IPS DF 6.9 (cell line): ENCODE results near the gene CERT1.

Experiments
- DNase-seq: peaks from one replicate; pipeline ENCODE4 v3.0.0-alpha.2; 2013; ENCODE audit warnings: low read depth, low spot score
- H3K27ac ChIP-seq: one replicate; pipeline ENCODE4 v1.5.1; 2013; ENCODE audit warnings: low read length, control low read depth
- H3K27me3 ChIP-seq: 2 replicates; pipeline ENCODE4 v1.6.1; 2013; ENCODE audit warnings: mild to moderate bottlenecking, low read length; ENCODE audit not compliant: control insufficient read depth, insufficient read depth
- H3K36me3 ChIP-seq: 2 replicates; pipeline ENCODE4 v1.6.1; 2013; ENCODE audit warnings: low read length; ENCODE audit not compliant: control insufficient read depth, insufficient read depth
- H3K4me1 ChIP-seq: 2 replicates; pipeline ENCODE4 v1.6.1; 2013; ENCODE audit warnings: low read length; ENCODE audit not compliant: control insufficient read depth, insufficient read depth
- H3K4me3 ChIP-seq: 2 replicates; pipeline ENCODE4 v1.5.1; 2013; ENCODE audit warnings: mild to moderate bottlenecking, low read length
- H3K9me3 ChIP-seq: 2 replicates; pipeline ENCODE4 v1.6.1; 2013; ENCODE audit warnings: low read length, inconsistent platforms; ENCODE audit not compliant: control insufficient read depth, insufficient read depth
- WGBS: extraction: QIAGEN DNeasy Blood & Tissue Kit; methylation state at CpG from one replicate; pipeline ENCODE4 v1.1.7; 2013; ENCODE audit warnings: mixed read lengths, missing lambda C conversion rate; ENCODE audit not compliant: insufficient read length, insufficient coverage; 5-methylcytosine and 5-hydroxymethylcytosine counted together

The CERT1 gene

GRCh38 chr5:75524071-75524470 is 12.6 kb upstream of the CERT1 start:
- H3K36me3 ChIP-seq = no peaks in the 10 kb centered on the region
- DNase-seq = no peak
- H3K4me1 ChIP-seq = no peaks in the 10 kb centered on the region
- no peaks in the 10 kb centered on the region for H3K27me3 ChIP-seq
- no peak overlapping the region for H3K4me3 ChIP-seq
- WGBS = no CpG with 5 or more reads among the region's 3 CpGs
- no peak overlapping the region for H3K27ac ChIP-seq
- H3K9me3 ChIP-seq = no peaks in the 10 kb centered on the region; the same call in 1 of the 2 replicates

- no peak overlapping the region for H3K27ac ChIP-seq
- WGBS = no CpG with 5 or more reads among the region's 1 CpG
- no peaks in the 10 kb centered on the region for H3K36me3 ChIP-seq
- H3K4me3 ChIP-seq = no peak overlapping the region
- no peaks in the 10 kb centered on the region for H3K4me1 ChIP-seq
- H3K27me3 ChIP-seq = no peaks in the 10 kb centered on the region
- H3K9me3 ChIP-seq = no peaks in the 10 kb centered on the region; the same call in 1 of the 2 replicates
- no peak for DNase-seq
These were observed 11.8 kb upstream of the CERT1 start for GRCh38 chr5:75523275-75523674.

- H3K4me1 ChIP-seq = no peaks in the 10 kb centered on the region
- whole genome bisulfite sequencing = no CpG with 5 or more reads among the region's 1 CpG
- H3K9me3 ChIP-seq = no peaks in the 10 kb centered on the region; the same call in 1 of the 2 replicates
- no peaks in the 10 kb centered on the region for H3K36me3 ChIP-seq
- H3K4me3 ChIP-seq = no peak overlapping the region
- no peak for DNase-seq
- no peaks in the 10 kb centered on the region for H3K27me3 ChIP-seq
- H3K27ac ChIP-seq = no peak overlapping the region
These were observed 11.1 kb upstream of the CERT1 start for GRCh38 chr5:75522542-75522941.

GRCh38 chr5:75522025-75522424 is 10.6 kb upstream of the CERT1 start:
- Histone ChIP-seq H3K4me1 (no peaks in the 10 kb centered on the region), H3K27me3 (no peaks in the 10 kb centered on the region), H3K9me3 (no peaks in the 10 kb centered on the region; the same call in 1 of the 2 replicates), H3K27ac (no peak overlapping the region), H3K36me3 (no peaks in the 10 kb centered on the region), H3K4me3 (no peak overlapping the region)
- no peak for DNase-seq

GRCh38 chr5:75521195-75521594 is 9.8 kb upstream of the CERT1 start:
- DNase-seq = no peak
- Histone ChIP-seq H3K36me3 (no peaks in the 10 kb centered on the region), H3K27me3 (no peaks in the 10 kb centered on the region), H3K27ac (no peak overlapping the region), H3K4me1 (no peaks in the 10 kb centered on the region), H3K9me3 (no peaks in the 10 kb centered on the region; the same call in 1 of the 2 replicates), H3K4me3 (no peak overlapping the region)
- no CpG with 5 or more reads among the region's 2 CpGs for WGBS

GRCh38 chr5:75519761-75520160 is 8.3 kb upstream of the CERT1 start:
- Histone ChIP-seq H3K27ac (no peak overlapping the region), H3K27me3 (no peaks in the 10 kb centered on the region), H3K4me3 (no peak overlapping the region), H3K36me3 (no peaks in the 10 kb centered on the region), H3K4me1 (no peaks in the 10 kb centered on the region), H3K9me3 (no peaks in the 10 kb centered on the region; the same call in 1 of the 2 replicates)
- DNase-seq = no peak
- no CpG with 5 or more reads among the region's 1 CpG for WGBS

GRCh38 chr5:75514323-75514722 is 2.9 kb upstream of the CERT1 start:
- Histone ChIP-seq H3K9me3 (no peaks in the 10 kb centered on the region), H3K36me3 (no peaks in the 10 kb centered on the region), H3K27ac (no peak overlapping the region), H3K27me3 (no peaks in the 10 kb centered on the region), H3K4me3 (no peak overlapping the region), H3K4me1 (no peaks in the 10 kb centered on the region)
- WGBS = no CpG with 5 or more reads among the region's 3 CpGs
- DNase-seq = no peak

GRCh38 chr5:75513841-75514240 is 2.4 kb upstream of the CERT1 start:
- Histone ChIP-seq H3K4me1 (no peaks in the 10 kb centered on the region), H3K9me3 (no peaks in the 10 kb centered on the region), H3K4me3 (no peak overlapping the region), H3K27me3 (no peaks in the 10 kb centered on the region), H3K36me3 (no peaks in the 10 kb centered on the region), H3K27ac (no peak overlapping the region)
- no CpG with 5 or more reads among the region's 1 CpG for WGBS
- no peak for DNase-seq

GRCh38 chr5:75512383-75513074 is 1.1 kb upstream of the CERT1 start:
- H3K9me3 ChIP-seq = no peaks in the 10 kb centered on the region
- no peaks in the 10 kb centered on the region for H3K27me3 ChIP-seq
- no CpG with 5 or more reads among the region's 16 CpGs for WGBS
- no peak overlapping the region; the same call in 1 of the 2 replicates for H3K4me3 ChIP-seq
- H3K4me1 ChIP-seq = no peaks in the 10 kb centered on the region
- no peak overlapping the region for H3K27ac ChIP-seq
- DNase-seq = no peak
- no peaks in the 10 kb centered on the region for H3K36me3 ChIP-seq

GRCh38 chr5:75510836-75511434 is 494 bp downstream of the CERT1 start:
- no peak for DNase-seq
- H3K27ac ChIP-seq = no peak overlapping the region

GRCh38 chr5:75510417-75510835 is 1.0 kb downstream of the CERT1 start:
- WGBS = no CpG with 5 or more reads among the region's 15 CpGs
- no peaks in the 10 kb centered on the region for H3K36me3 ChIP-seq
- H3K4me1 ChIP-seq = no peaks in the 10 kb centered on the region
- H3K27ac ChIP-seq = no peak overlapping the region
- H3K9me3 ChIP-seq = no peaks in the 10 kb centered on the region
- H3K4me3 ChIP-seq = peak overlapping the region; percentile 82; the same call in 1 of the 2 replicates
- H3K27me3 ChIP-seq = no peaks in the 10 kb centered on the region
- DNase-seq = no peak

More at GRCh38 chr5:75510836-75511434, 494 bp downstream of the CERT1 start:
- no peaks in the 10 kb centered on the region for H3K4me1 ChIP-seq
- peak overlapping the region; percentile 82 for H3K4me3 ChIP-seq
- H3K27me3 ChIP-seq = no peaks in the 10 kb centered on the region
- no peaks in the 10 kb centered on the region for H3K36me3 ChIP-seq
- no CpG with 5 or more reads among the region's 54 CpGs for WGBS
- no peaks in the 10 kb centered on the region for H3K9me3 ChIP-seq
